ENCODE measurements around the gene STH. TPM values are rescaled to one million over a fixed set of nuclear protein-coding genes. Genes with fewer than 3 reads are reported as not detected.

The STH gene
- total RNA-seq, 2 donors from 2014 or later = not detected

GRCh38 chr17:45987706-45988105, 11.3 kb upstream of the STH start:
- Mint-ChIP-seq H3K9me3 (no peaks in the 10 kb centered on the region), H3K4me1 (no peaks in the 10 kb centered on the region), H3K4me3 (no peak overlapping the region), H3K27me3 (ENCODE audit: insufficient read depth) (no peaks in the 10 kb centered on the region), H3K36me3 (ENCODE audit: low read depth) (no peaks in the 10 kb centered on the region), H3K27ac (no peak overlapping the region)
- no peaks in the 10 kb centered on the region for H3K9me3 ChIP-seq (ENCODE audit: control insufficient read depth, low read length)
- H3K4me3 ChIP-seq (ENCODE audit: low read length) = no peak overlapping the region
- 87 to 100% methylated on average over 1 to 5 of the region's 5 CpGs for WGBS, 2 experiments (ENCODE audit: insufficient coverage in 1 of 2, insufficient read length in 1 of 2)
- DNase-seq = no peak
- no peaks in the 10 kb centered on the region for H3K4me1 ChIP-seq (ENCODE audit: control insufficient read depth, insufficient read depth, low read length)
- no peak overlapping the region for H3K27ac ChIP-seq (ENCODE audit: low read depth, low read length)
- H3K36me3 ChIP-seq (ENCODE audit: control insufficient read depth, insufficient read depth, low read length) = no peaks in the 10 kb centered on the region
- no peak overlapping the region for H3K9ac ChIP-seq (ENCODE audit: extremely low read depth, low read length, poor library complexity, severe bottlenecking)
- H3K27me3 ChIP-seq (ENCODE audit: control insufficient read depth, insufficient read depth, low read length, poor library complexity, severe bottlenecking) = no peaks in the 10 kb centered on the region
- no peak for TF ChIP-seq CTCF (conservative IDR thresholded peaks at IDR 0.05)

DNA sequence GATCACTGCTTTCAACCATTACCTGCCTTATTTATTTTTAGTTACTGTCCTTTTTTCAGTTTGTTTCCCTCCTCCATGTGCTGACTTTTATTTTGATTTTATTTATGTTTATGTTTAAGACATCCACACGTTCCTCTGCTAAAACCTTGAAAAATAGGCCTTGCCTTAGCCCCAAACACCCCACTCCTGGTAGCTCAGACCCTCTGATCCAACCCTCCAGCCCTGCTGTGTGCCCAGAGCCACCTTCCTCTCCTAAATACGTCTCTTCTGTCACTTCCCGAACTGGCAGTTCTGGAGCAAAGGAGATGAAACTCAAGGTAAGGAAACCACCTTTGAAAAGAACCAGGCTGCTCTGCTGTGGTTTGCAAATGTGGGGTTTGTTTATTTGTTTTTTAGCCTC, 9.3 kb upstream of the STH start:
- Mint-ChIP-seq H3K36me3 (ENCODE audit: low read depth) (no peaks in the 10 kb centered on the region), H3K4me3 (no peak overlapping the region), H3K27me3 (ENCODE audit: insufficient read depth) (no peaks in the 10 kb centered on the region), H3K27ac (no peak overlapping the region), H3K4me1 (no peaks in the 10 kb centered on the region), H3K9me3 (no peaks in the 10 kb centered on the region)
- DNase-seq = no peak
- no peaks in the 10 kb centered on the region for H3K4me1 ChIP-seq (ENCODE audit: control insufficient read depth, insufficient read depth, low read length)
- H3K9ac ChIP-seq (ENCODE audit: extremely low read depth, low read length, poor library complexity, severe bottlenecking) = no peak overlapping the region
- no peaks in the 10 kb centered on the region for H3K36me3 ChIP-seq (ENCODE audit: control insufficient read depth, insufficient read depth, low read length)
- no peak for TF ChIP-seq CTCF (conservative IDR thresholded peaks at IDR 0.05)
- H3K27ac ChIP-seq (ENCODE audit: low read depth, low read length) = no peak overlapping the region
- no peaks in the 10 kb centered on the region for H3K27me3 ChIP-seq (ENCODE audit: control insufficient read depth, insufficient read depth, low read length, poor library complexity, severe bottlenecking)
- WGBS, 2 experiments (ENCODE audit: insufficient coverage in 1 of 2, insufficient read length in 1 of 2) = 78% methylated on average over 3 of the region's 3 CpGs; no CpG with 5 or more reads in 1 of the 2 experiments
- H3K4me3 ChIP-seq (ENCODE audit: low read length) = no peak overlapping the region
- H3K9me3 ChIP-seq (ENCODE audit: control insufficient read depth, low read length) = no peaks in the 10 kb centered on the region

DNA sequence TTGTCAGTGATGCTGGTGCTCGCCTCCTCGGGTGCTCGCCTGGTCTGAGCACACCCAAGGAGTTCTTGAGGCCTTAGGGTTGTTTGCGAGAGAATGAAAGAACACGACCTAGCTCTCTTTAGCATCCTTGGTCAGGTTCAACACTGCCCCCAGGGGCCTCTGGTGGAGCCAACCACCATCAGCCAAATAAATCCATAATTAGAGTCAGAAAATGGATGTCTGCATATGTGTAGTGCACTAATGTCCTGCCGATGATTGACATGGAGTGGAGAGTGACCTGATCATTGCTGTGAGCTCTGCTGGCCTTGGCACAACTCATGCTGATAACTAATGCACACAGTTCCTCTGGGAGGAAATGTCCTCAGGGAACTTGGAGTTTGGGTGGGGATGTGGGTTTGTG, 8.2 kb upstream of the STH start:
- TF ChIP-seq CTCF (conservative IDR thresholded peaks at IDR 0.05) = peak; percentile 55
- no peak overlapping the region for H3K4me3 Mint-ChIP-seq
- no peaks in the 10 kb centered on the region for H3K9me3 Mint-ChIP-seq
- H3K4me3 ChIP-seq (ENCODE audit: low read length) = no peak overlapping the region
- 81 to 90% methylated on average over 3 to 6 of the region's 6 CpGs for WGBS, 2 experiments (ENCODE audit: insufficient coverage in 1 of 2, insufficient read length in 1 of 2)
- H3K27me3 Mint-ChIP-seq (ENCODE audit: insufficient read depth) = no peaks in the 10 kb centered on the region
- no peak overlapping the region for H3K9ac ChIP-seq (ENCODE audit: extremely low read depth, low read length, poor library complexity, severe bottlenecking)
- DNase-seq = no peak
- no peaks in the 10 kb centered on the region for H3K4me1 ChIP-seq (ENCODE audit: control insufficient read depth, insufficient read depth, low read length)
- no peak overlapping the region for H3K27ac ChIP-seq (ENCODE audit: low read depth, low read length)
- no peaks in the 10 kb centered on the region for H3K36me3 Mint-ChIP-seq (ENCODE audit: low read depth)
- no peaks in the 10 kb centered on the region for H3K4me1 Mint-ChIP-seq
- no peaks in the 10 kb centered on the region for H3K27me3 ChIP-seq (ENCODE audit: control insufficient read depth, insufficient read depth, low read length, poor library complexity, severe bottlenecking)
- no peaks in the 10 kb centered on the region for H3K9me3 ChIP-seq (ENCODE audit: control insufficient read depth, low read length)
- H3K36me3 ChIP-seq (ENCODE audit: control insufficient read depth, insufficient read depth, low read length) = no peaks in the 10 kb centered on the region
- no peak overlapping the region for H3K27ac Mint-ChIP-seq

Data from endodermal cell (in vitro differentiated cells).